Activated T-cell treated with anti-CD3 and anti-CD28 coated beads for 4 hours (primary cell): ENCODE data around the gene ATG10.
"Not testable (repeated sequence)": the region's sequence is repeated elsewhere in the genome, so short reads cannot be mapped to it uniquely, and the experiment has no call there.

Experiments
- DNase-seq: peaks from one replicate; pipeline ENCODE4 v3.0.0-alpha.2; 2020

Gene ATG10

DNA sequence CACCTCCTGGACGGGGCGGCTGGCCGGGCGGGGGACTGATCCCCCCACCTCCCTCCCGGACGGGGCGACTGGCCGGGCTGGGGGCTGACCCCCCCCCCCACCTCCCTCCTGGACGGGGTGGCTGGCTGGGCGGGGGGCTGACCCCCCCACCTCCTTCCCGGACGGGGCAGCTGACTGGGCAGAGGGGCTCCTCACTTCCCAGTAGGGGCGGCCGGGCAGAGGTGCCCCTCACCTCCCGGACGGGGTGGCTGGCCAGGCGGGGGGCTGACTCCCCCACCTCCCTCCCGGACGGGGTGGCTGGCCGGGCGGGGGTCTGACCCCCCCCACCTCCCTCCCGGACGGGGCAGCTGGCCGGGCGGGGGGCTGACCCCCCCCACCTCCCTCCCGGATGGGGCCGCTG lies 11.3 kb downstream of the ATG10 start:
- not testable (repeated sequence) for DNase-seq

DNA sequence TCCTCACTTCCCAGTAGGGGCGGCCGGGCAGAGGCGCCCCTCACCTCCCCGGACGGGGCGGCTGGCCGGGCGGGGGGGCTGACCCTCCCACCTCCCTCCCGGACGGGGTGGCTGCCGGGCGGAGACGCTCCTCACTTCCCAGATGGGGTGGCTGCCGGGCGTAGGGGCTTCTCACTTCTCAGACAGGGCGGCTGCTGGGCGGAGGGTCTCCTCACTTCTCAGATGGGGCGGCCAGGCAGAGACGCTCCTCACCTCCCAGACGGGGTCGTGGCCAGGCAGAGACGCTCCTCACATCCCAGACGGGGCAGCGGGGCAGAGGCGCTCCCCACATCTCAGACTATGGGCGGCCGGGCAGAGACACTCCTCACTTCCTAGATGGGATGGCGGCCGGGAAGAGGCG lies 11.7 kb downstream of the ATG10 start:
- not testable (repeated sequence) for DNase-seq

DNA sequence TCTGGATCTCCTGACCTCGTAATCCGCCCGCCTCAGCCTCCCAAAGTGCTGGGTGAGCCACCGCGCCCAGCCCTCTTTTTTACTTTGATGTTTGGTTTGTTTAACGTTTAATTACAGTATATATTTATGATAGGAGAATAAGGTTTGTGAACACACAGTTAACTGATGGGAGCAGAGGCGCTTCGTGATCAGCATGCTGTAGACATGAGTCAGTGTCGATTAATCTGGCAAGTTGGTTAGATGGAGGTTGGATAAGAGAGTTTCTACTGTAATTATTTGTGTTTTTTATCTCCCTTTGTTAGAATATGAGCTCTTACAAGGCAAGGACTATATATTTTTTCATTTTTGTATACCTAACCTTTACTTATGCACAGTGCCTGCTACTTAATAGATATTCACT lies 14.3 kb downstream of the ATG10 start:
- no peak for DNase-seq

DNA sequence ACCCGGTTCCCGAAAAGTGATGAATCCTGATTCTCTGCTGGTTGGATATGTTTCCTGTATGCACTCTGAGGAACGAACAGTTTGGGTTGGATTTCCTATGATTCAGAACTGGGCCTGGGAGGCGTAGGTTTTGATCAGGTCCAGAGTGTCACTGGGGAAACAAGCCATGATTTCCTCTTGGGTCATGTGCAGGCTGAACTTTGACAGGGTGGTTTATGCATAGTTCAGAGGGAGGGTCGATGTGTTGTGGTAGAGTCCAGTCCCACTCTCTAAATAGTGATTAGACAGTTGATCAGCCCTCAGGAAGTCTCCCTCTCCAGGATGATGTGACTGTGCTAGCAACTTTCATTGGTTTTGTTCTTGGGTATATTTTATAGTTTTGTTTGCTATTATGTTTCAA lies 17.4 kb downstream of the ATG10 start:
- DNase-seq: no peak

DNA sequence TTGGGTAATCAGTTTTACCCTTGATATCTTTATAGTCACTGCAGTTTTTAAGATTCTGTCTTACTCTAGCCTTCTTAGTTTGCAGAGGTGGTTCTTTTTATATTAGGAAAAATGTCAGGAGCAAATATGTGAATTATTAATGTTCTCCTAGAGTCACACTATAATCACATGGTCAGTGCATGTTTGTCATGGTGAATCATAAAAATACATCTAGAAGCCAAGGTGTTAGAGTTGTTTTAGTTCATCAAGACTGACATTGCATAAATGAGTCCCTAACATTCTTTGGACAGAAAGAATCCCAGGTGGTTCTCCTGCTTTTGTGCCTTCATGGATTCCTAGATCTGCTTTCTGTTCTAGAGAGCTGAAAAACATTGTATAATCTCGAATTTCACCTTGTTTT lies 22.9 kb downstream of the ATG10 start:
- DNase-seq: no peak

DNA sequence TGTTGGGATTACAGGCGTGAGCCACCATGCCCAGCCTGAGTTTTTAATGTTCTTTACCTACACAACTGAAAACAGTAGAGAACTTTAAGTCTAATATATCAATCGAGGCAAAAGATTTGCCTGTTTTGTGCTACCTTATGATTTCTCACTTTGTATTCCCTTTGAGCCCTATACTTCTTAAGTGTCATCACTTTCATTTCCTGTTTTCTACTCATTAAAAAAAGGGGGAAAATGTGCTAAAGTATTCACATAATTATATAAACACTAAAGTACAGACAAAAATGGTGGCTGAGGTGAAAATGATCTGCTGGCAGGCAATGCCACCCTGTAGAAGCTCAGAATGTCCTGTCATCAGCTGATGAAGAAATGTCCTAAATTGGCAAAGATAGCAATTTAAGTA lies 23.6 kb downstream of the ATG10 start:
- DNase-seq: no peak

DNA sequence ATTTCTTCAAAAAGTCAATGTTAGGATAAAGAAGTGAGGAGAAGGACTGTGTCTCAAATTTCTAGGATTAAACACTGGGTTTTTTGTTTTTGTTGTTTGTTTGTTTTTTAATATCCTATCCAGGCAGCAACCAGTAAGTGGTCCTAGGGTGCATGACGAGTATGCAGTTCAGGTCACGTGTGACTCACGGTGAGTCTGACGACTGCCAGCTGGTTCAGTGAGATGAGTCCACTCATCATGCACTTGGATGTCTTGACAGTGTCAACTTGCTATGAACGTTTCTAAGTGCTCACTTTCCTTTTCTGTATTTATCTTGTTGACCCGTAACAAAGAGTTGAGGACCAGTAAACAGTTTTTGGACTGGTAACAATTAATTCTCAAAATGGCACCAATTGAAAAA lies 32.7 kb downstream of the ATG10 start:
- DNase-seq: no peak

DNA sequence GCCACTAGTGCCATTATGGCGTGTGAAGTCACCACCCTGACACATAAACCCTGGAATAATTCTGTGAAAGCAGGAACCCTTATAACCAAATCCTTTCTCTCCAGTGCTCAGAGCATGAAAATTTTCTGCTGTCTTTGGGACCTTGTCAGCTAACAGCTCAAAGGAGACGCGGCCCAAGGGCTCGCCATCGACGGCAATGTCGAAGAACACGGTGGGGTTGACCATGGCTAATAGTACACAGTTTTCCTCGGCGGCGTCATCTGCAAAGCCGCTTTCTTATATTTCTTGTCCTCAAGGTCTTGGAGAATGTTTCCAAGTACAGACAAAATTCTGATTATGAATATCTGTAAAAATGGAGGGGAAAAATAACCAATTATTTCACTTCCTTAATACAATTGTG lies 38.0 kb downstream of the ATG10 start:
- DNase-seq: not testable (repeated sequence)

DNA sequence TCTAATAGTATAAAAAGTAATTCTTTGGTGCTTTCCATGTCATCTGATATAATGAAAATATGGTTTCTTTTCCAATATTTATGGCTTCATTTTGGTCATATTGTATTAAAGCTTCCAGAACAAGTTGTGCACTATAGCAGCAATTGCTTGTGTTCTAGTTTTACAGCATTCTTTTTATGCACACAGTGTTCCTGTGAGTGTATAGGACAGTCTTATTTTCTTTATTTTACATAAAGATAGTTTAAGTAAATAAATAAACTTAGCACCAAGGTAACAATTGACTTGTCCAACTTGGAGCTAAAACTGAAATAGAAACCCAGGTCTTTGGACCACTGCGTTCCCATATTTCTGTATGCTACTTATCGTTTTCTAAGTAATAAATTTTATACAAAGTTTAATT lies 38.9 kb downstream of the ATG10 start:
- no peak for DNase-seq

DNA sequence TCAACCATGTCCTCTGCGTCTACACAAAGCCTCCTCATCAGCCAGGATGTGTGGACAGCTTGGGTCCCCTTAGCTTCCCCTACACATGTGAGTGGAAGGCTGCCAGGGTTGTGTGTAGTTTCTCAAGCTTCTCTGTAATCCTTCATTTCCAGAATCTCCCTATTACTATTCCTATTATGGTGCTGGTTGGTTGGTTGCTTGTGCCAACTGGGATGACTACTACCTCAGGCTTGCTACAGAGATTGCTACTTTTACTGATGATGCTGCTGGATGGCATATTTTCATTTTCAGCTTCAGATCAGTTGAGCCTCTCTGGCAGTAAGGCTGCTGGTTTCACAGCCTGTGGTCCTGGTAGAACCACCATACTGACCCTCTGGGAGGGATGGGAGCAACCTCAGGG lies 39.9 kb downstream of the ATG10 start:
- DNase-seq: no peak

DNA sequence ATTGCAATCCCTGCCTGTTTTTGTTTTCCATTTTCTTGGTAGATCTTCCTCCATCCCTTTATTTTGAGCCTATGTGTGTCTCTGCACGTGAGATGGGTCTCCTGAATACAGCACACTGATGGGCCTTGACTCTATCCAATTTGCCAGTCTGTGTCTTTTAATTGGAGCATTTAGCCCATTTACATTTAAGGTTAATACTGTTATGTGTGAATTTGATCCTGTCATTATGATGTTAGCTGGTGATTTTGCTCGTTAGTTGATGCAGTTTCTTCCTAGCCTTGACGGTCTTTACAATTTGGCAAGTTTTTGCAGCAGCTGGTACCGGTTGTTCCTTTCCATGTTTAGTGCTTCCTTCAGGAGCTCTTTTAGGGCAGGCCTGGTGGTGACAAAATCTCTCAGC lies 42.8 kb downstream of the ATG10 start:
- not testable (repeated sequence) for DNase-seq

DNA sequence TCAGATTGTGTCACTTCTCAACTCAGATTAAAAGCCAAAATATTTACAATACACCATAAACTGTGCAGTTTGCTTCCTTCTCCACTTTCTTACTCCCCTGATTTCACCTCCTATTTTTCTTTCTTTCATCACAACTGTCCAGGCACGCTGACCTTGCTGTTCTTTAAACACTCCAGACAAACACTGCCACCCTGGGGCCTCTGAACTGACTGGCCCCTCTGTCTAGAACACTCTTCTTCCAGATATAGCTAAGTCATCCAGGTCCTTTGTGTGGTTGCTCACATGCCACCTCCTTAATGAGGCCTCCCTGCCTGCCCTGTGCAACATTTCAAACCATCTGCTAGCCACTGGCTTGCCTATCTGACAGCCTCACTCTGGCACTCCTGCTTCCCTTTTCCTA lies 46.6 kb downstream of the ATG10 start:
- DNase-seq: no peak

DNA sequence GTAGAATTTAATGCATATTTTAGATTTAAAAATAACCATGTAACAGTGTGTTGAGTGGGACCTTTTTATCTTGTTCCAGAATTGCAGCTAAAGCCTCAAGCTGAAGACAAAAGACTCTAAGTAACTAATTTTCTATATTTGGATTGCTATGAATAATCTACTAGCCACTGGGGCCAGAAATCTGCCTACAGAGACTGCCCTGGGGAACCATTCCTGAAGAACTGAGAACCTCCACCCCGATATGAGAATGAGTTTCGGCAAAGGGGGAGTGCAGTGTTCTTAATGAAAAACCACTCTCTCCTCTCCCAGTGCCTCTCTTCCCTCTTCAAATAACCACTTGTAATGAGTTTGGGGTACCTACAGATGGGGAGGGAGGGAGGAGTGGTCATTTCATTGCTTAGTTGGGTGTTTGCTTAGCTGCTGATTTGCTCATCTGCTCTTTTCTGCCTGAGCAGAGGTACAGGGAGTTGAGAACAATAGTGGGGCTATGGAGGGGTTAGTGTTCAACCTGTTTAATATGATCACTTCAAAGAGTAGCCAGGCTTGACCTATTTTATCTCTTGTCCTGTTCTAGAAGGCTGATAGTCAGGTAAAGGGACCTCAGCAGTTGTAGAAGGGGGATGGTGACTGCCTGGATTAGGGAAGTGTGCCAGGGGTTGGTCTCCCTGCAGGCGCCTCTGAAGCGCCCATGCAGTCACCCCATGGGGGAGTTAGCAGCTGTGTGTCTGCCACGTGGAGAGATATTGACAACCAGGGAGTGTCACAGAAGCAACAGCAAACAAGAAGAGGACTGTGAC lies 47.7 kb downstream of the ATG10 start:
- DNase-seq: no peak

DNA sequence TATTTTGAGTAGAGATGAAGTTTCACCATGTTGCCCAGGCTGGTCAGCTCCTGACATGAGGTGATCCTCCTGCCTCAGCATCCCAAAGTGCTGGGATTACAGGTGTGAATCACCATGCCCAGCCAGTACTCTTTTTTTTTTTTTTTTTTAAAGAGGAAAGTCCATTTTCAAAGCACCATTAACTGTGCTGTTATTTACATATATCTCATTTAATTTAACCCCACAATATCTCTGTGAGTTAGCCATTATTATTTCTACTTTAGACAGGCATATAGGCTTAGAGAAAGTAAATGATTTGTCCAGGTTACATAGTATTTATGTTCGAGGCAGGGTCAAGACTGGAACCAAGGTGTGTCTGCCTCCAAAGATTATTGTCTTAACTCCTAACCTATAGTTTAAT lies 50.7 kb downstream of the ATG10 start:
- no peak for DNase-seq

DNA sequence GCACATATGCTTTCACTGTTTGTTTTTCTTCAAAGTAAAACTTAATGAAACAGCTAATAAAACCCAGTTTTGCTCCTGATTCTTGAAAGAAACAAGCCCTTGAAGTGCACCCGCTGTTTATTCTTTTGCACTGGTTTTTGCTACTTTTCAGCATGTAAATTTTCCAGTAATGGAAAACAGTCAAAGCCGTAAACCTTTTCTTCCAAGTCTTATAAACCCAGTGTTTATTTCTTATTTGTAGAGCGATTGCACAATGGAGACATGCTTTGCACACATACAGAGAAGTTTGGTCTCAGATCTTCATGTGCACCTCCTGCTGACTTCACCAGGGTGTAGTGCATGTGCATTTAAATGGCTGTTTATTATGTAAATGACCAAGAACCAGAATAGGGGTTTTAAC lies 51.8 kb downstream of the ATG10 start:
- no peak for DNase-seq

DNA sequence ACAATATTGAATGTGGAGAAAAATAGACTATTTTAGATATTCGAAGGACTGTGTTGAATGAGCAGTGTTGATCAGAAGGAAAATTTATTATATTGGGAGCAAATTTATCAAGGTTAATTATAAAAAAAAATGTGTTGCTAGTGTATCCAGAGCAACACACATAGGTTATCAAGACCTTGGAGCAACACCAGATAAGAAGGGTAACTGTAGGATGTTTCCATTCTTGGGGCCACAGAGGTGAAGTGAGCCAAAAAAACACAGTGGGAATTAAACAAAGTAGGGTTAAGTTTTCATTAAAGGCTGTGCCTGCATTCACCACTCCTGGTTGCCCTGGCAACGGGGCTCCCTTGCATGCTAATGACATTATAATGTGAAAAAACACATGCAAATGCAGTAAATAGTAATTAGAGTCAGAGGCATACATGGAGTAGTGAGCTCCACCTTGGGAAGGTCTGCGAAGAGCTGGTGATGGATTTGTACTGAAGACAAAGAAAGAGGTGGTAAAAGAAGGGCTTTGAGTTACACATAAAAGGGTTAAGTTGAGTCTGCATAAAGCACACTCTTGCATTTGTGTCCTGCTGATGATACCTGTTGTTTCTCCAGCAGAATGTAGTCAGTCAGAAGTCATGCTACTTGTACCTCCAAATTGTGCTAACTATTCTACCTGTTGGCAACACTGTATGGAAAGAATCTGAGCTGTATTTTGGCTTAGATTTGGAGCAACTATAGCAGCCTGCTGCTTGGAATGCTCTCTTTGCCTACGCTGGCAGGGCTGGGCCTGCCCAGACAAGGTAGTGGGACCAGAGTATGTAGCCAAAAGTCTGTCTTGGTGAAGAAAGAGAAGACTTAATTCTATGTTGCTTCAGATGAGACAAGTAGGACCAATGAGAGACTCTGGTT lies 59.6 kb downstream of the ATG10 start:
- no peak for DNase-seq

DNA sequence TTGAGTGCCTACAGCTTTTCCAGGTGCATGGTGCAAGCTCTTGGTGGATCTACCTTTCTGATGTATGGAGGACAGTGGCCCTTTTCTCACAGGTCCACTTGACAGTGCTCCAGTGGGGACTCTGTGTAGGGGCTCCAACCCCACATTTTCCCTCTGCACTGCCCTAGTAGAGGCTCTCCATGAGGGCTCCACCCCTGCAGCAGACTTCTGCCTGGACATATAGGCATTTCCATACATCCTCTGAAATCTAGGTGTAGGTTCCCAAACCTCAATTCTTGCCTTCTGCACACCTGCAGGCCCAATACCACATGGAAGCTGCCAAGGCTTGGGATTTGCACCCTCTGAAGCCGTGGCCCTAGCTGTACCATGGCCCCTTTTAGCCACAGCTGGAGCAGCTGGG lies 71.1 kb downstream of the ATG10 start:
- DNase-seq: not testable (repeated sequence)

DNA sequence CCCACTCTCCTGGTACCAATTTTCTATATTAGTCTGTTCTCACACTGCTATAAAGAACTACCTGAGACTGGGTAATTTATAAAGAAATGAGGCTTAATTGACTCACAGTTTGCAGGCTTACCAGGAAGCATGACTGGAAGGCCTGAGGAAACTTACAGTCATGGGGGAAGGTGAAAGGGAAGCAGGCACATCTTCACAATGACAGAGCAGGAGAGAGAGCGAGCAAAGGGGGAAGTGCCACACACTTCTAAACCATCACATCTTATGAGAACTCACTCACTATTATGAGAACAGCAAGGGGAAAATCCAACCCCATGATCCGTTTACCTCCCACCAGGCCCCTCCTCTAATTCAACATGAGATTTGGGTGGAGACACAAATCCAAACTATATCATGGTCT lies 72.2 kb downstream of the ATG10 start:
- no peak for DNase-seq

DNA sequence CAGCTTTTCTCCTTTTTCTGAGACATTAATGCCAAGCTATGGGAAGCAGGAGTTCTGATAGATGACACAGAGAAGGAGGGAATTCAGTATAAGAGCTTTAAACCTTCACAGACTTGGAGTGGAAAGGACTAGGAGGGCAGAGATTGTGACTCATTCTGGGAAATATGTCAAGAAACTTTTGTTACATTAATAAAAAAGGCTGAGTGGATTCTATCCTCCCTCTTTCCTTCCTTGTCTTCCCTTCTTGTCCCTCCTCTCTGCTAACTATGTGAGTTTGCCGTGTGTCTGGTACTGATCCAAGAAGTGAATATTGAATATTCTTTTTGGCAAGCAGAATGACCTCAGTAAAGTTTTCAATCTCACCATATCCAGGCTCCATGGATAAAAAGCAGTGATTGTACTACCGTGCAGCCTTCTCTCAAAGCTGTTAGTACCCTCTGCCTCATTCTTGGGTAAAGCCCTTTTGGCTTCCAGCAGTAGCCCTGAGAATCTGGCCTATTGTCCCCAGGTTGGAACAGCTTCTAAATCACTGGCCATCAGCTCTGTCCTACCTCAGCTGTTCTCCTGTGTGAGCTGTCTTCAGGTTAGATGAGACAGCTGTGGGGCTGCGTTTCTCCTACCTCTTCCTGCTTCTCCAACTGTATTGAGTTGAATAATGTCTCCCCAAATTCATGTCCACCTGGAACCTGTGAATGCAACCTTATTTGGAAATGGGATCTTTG lies 73.9 kb downstream of the ATG10 start:
- no peak for DNase-seq

DNA sequence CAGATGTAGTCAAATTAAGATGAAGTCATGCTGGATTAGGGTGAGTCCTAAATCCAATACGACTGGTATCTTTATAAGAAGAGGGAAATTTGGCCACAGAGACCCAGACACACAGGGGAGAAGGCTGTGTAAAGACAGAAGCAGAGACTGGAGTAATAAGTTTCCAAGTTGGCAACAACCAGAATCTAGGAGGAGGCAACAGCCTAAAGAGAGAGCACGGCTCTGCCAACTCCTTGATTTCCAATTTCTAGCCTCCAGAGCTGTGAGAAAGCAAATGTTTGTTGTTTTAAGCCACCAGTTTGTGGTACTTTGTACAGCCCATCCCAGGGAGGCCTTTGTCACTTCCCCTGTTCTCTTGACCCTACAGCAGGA lies 74.4 kb downstream of the ATG10 start:
- no peak for DNase-seq

DNA sequence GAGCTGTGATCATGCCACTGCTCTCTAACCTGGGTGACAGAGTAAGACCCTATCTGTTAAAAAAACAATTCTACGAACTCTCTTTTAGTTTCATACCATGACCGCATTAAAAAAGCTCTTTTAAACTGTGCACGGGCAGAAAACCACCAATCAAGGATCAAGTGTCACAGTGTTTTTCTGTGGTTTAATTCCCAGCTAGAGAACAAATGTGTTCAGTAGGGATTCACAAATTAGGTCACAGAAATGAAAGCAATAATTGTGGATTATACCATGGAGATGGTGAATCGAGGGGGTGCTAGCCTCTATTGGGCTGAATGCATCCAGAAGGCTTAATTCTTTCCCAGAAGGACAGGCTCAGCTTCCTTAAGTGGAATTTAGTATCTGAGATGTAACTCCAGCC lies 79.1 kb downstream of the ATG10 start:
- DNase-seq: no peak

DNA sequence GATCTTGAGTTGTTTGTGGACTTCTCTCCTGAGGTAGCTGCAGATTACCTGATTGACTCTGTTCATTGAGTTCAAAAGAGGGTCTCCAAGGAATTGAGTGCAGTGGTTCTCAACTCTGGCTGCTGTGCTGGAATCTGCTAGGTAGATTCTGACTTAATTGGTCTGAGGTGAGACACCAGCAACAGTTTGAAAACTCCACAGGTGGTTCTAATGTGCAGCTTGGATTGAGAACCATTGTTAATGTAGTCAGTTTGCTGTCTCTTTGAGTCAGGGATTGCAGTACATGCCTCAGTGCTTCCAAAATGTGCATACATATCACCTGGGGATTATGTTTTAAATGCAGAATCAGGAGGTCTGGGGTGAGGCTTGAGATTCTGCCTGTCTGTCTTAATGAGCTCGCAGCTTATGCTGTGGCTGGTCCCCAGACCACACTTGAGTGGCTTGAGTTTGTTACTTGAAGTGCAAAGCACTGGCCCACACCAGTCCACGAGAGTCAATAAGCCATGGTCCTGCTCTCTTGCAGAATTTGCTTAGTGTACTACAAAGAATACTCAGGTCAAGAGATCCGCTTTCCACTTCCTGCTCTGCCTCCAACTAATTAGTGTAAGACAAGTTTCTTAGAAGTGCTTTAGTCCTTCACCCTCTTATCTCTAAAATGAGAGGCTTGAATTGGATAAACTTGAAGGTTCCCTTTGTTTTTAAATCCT lies 82.3 kb downstream of the ATG10 start:
- DNase-seq: no peak

DNA sequence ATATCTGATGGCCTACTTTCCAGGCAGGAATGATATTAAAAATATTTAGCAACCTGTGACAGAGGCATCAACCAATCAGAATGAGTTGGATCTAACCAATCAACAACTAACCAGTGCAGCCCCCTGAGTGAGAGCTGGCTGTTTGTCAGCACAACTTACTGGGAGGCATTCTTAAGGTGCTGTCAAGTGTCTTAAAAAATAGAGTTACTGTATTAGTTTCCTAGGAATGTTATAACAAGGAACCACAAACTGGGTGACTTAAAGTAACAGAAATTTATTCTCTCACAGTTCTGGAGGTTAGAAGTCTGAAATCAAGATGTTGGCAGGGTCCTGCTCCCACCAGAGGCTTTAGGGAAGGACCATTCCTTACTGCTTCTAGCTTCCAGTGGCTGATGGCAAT lies 85.2 kb downstream of the ATG10 start:
- DNase-seq: no peak
